ENCODE data around the gene LRMDA. TPM values are rescaled to one million over a fixed set of nuclear protein-coding genes. Genes with fewer than 3 reads are reported as not detected.
A peak's percentile ranks its signal among the peaks of the same experiment; 100 is the strongest.

The LRMDA gene
- total and polyA plus RNA-seq, 2 of the 13 experiments (the other 11 are each of a cell fraction or from before 2014, with no cell fraction given) = 13.4 to 22.0 TPM

DNA sequence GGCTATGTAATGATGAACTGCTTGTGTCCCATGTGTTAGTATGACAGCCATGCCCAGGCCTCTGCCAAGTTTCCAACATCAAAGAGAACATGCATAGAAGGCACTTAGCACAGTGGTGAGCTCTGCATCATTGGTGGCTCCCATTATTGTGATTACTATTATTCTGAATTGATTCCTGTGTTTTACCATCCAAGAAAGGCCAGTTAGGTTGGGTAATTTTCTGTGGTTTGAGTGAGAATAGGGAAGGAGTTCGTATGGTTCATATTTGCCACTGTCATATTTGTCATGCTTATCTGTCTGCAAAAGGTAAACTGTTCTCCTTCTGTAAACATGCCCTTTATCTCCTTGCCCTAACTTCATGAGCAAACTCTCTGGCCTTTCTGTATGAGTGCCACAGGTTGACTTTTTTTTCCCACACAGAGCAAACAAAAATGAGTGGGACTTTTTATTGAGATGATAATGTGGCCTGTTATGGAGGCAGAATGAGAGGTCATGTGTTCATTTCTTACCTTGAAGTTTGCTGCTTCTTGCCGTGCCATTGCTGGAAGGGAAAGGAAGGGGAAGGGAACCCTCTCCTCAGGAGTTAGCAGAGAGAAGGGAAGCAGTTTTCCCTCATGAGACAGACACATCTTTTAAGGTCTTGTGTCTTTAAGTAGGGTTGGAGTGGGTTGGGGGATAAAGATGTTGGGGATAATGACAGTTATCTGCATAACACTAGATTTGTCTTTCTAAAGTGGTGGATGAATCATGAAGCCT, 301.9 kb downstream of the LRMDA start (continued):
- TF ChIP-seq, protein P1, sequence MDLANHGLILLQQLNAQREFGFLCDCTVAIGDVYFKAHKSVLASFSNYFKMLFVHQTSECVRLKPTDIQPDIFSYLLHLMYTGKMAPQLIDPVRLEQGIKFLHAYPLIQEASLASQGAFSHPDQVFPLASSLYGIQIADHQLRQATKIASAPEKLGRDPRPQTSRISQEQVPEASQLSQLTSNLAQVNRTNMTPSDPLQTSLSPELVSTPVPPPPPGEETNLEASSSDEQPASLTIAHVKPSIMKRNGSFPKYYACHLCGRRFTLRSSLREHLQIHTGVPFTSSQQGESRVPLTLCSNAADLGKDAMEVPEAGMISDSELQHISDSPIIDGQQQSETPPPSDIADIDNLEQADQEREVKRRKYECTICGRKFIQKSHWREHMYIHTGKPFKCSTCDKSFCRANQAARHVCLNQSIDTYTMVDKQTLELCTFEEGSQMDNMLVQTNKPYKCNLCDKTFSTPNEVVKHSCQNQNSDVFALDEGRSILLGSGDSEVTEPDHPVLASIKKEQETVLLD (CRISPR knock-in tag; IDR thresholded peaks at IDR 0.05; ENCODE audit: low read depth) = no peak
- TF ChIP-seq CHD2 (IDR thresholded peaks at IDR 0.05; ENCODE audit: low read depth, low read length) (no peak), ZNF552 (CRISPR knock-in tag; IDR thresholded peaks at IDR 0.05; ENCODE audit: borderline replicate concordance) (no peak), RCOR2 (CRISPR knock-in tag; IDR thresholded peaks at IDR 0.05) (peak; percentile 96), SALL2 (CRISPR knock-in tag; IDR thresholded peaks at IDR 0.05) (peak; percentile 63; the same call in 1 of the 2 replicates), ZNF383 (CRISPR knock-in tag; IDR thresholded peaks at IDR 0.05; ENCODE audit: borderline replicate concordance) (no peak), MYNN (CRISPR knock-in tag; IDR thresholded peaks at IDR 0.05; ENCODE audit: low read depth) (no peak), NFKBIZ (CRISPR knock-in tag; IDR thresholded peaks at IDR 0.05) (peak; percentile 76; the same call in 1 of the 2 replicates), ZNF224 (CRISPR knock-in tag; IDR thresholded peaks at IDR 0.05) (no peak), ZNF790 (CRISPR knock-in tag; IDR thresholded peaks at IDR 0.05; ENCODE audit: borderline replicate concordance) (no peak), TSC22D2 (CRISPR knock-in tag; IDR thresholded peaks at IDR 0.05; ENCODE audit: borderline replicate concordance) (no peak), TBX3 (IDR thresholded peaks at IDR 0.05; ENCODE audit: borderline replicate concordance) (peak; percentile 91), ZFP36L2 (CRISPR knock-in tag; IDR thresholded peaks at IDR 0.05) (no peak)

Measured in HepG2 (cell line).